ENCODE results near the gene MTHFD1.

The MTHFD1 gene

DNA sequence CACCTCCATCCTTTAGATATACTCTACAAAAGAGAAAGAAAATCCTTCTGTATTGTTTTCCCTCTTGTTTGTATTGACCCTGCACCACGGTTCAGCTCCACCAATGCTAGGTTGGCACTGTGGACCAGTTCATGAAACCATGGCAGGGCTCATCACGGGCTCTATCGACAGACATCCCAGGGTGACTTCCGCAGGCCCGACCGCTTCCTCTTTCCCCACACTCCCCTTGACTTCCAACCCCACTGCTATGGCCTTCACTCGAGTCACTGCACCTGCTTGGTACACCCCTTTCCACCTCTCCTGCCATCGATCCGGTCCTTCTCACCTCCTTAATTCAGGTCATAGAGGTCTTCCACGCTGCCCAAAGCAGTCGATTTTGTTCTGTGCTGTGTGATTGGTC, 56.0 kb downstream of the MTHFD1 start:
- TF ChIP-seq TAF1 (IDR thresholded peaks at IDR 0.05; ENCODE audit: borderline replicate concordance, insufficient read depth, low read length) (no peak), POLR2AphosphoS5 (IDR thresholded peaks at IDR 0.05; ENCODE audit: low read depth, low read length) (no peak), SIN3A (IDR thresholded peaks at IDR 0.05; ENCODE audit: borderline replicate concordance, insufficient read depth, low read length) (no peak), FOXP2 (optimal IDR thresholded peaks at IDR 0.05; ENCODE audit: borderline replicate concordance, extremely low read depth, extremely low read length, insufficient read depth) (no peak)
- TF ChIP-seq, protein P1, sequence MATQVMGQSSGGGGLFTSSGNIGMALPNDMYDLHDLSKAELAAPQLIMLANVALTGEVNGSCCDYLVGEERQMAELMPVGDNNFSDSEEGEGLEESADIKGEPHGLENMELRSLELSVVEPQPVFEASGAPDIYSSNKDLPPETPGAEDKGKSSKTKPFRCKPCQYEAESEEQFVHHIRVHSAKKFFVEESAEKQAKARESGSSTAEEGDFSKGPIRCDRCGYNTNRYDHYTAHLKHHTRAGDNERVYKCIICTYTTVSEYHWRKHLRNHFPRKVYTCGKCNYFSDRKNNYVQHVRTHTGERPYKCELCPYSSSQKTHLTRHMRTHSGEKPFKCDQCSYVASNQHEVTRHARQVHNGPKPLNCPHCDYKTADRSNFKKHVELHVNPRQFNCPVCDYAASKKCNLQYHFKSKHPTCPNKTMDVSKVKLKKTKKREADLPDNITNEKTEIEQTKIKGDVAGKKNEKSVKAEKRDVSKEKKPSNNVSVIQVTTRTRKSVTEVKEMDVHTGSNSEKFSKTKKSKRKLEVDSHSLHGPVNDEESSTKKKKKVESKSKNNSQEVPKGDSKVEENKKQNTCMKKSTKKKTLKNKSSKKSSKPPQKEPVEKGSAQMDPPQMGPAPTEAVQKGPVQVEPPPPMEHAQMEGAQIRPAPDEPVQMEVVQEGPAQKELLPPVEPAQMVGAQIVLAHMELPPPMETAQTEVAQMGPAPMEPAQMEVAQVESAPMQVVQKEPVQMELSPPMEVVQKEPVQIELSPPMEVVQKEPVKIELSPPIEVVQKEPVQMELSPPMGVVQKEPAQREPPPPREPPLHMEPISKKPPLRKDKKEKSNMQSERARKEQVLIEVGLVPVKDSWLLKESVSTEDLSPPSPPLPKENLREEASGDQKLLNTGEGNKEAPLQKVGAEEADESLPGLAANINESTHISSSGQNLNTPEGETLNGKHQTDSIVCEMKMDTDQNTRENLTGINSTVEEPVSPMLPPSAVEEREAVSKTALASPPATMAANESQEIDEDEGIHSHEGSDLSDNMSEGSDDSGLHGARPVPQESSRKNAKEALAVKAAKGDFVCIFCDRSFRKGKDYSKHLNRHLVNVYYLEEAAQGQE (IDR thresholded peaks at IDR 0.05; ENCODE audit: insufficient read depth in 1 of 2, low read depth in 2 of 2, low read length in 2 of 2), result no peak

DNA sequence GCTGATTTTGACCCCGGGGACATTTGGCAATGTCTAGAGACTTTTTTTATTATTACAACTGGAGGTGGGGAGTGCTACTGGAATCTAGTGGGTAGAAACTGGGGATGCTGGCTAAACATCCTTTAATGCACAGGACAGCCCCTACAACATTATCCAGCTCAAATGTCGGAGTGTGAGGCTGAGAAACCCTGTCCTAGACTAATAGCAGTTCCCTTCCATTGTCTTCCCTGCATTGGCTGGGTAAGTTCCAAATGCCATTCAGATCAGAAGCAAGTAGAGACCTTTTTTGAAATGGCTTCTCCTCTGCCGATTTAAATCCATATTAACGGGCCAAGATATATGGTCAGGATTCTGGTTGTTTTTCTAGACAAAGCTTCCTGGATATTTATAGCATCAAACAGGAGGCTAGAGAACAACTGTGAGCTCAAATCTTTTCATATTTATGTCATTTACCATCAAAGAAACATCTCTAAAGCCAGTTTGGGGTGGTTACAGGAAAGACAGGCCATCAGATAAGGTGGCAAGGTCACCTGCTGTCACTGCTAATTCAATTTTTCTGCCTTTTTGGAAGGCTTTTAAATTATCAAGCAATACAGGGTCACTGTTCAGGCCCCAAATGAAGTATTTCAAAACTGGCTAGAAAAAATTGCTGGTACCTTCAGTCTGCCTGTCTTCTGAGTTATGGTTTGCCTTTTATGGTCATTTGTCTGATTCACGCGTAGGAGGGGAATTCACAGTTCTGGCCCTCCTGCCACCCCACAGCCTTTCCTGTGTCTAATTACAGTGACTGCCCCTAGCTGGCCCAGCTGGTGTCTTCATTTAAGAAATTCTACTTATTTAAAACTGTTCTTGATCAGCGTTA, 57.1 kb downstream of the MTHFD1 start:
- TF ChIP-seq SIN3A (IDR thresholded peaks at IDR 0.05; ENCODE audit: borderline replicate concordance, insufficient read depth, low read length) (no peak), TAF1 (IDR thresholded peaks at IDR 0.05; ENCODE audit: borderline replicate concordance, insufficient read depth, low read length) (no peak), FOXP2 (optimal IDR thresholded peaks at IDR 0.05; ENCODE audit: borderline replicate concordance, extremely low read depth, extremely low read length, insufficient read depth) (no peak), POLR2AphosphoS5 (IDR thresholded peaks at IDR 0.05; ENCODE audit: low read depth, low read length) (no peak)
- TF ChIP-seq, protein P1 (IDR thresholded peaks at IDR 0.05; ENCODE audit: insufficient read depth in 1 of 2, low read depth in 2 of 2, low read length in 2 of 2), result no peak

DNA sequence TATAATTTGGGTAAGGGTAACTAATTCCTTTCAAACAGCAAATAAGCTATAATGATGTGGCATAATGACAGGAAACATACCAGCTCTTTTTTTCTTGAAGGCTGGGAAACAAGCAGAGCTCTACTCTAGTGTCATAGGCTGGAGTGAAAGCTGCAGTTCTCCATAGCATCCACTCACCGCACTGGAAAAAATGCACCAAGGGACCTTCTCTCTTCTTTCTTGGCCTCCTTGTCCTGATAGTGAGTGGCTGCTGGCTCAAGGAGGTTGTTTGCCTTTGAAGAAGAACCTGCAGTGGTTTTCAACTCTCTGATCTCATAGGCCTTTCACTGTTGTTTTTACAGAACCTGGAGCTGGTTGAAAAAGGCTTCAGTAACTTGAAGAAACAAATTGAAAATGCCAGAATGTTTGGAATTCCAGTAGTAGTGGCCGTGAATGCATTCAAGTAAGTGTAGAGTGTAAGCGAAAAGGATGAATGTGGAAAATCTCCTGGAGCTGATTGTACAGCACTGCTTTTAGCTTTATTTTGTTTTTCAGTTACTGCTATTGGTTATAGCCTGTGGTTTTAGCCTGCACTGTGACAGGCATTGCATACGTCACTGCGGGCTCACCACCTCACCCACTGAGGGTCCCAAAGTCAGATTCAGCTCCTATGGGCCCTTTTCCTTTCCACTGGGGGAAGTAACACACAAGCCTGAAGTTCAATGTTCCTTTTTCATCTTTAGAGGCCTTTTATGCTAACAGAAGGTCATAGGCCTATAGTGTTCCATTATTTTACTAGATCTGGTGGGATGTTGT, 59.9 kb downstream of the MTHFD1 start:
- TF ChIP-seq POLR2AphosphoS5 (IDR thresholded peaks at IDR 0.05; ENCODE audit: low read depth, low read length) (no peak), TAF1 (IDR thresholded peaks at IDR 0.05; ENCODE audit: borderline replicate concordance, insufficient read depth, low read length) (no peak), FOXP2 (optimal IDR thresholded peaks at IDR 0.05; ENCODE audit: borderline replicate concordance, extremely low read depth, extremely low read length, insufficient read depth) (no peak), SIN3A (IDR thresholded peaks at IDR 0.05; ENCODE audit: borderline replicate concordance, insufficient read depth, low read length) (no peak)
- TF ChIP-seq, protein P1 (IDR thresholded peaks at IDR 0.05; ENCODE audit: insufficient read depth in 1 of 2, low read depth in 2 of 2, low read length in 2 of 2), result no peak

DNA sequence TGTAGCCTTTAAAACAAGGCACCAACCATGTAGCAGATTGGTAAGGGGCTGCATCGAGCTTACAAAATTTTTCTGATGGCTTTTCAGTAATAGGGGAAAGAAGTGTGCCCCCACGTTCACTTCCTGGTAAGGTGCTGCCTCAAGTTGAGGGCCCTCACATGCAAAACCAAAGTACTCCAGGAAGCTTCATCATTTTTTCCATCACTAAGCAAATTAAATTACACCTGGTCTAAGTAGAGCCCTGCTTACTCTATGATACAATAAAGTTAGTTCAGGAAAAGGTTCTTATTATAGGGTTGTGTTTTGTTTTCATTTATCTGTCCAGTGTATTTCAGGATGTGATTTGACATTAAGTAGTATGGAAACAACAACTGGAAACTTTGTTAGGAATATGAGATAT, 62.1 kb downstream of the MTHFD1 start:
- TF ChIP-seq FOXP2 (optimal IDR thresholded peaks at IDR 0.05; ENCODE audit: borderline replicate concordance, extremely low read depth, extremely low read length, insufficient read depth), result no peak
- TF ChIP-seq POLR2AphosphoS5 (IDR thresholded peaks at IDR 0.05; ENCODE audit: low read depth, low read length), result no peak
- TF ChIP-seq SIN3A (IDR thresholded peaks at IDR 0.05; ENCODE audit: borderline replicate concordance, insufficient read depth, low read length), result no peak
- TF ChIP-seq, protein P1 (IDR thresholded peaks at IDR 0.05; ENCODE audit: insufficient read depth in 1 of 2, low read depth in 2 of 2, low read length in 2 of 2), result no peak
- no peak for TF ChIP-seq TAF1 (IDR thresholded peaks at IDR 0.05; ENCODE audit: borderline replicate concordance, insufficient read depth, low read length)
